ENCODE data around the gene GPR156.

GPR156 gene

GRCh38 chr3:120286465-120286864 is 1.4 kb upstream of the GPR156 start:
- H3K4me1 Mint-ChIP-seq, result no peaks in the 10 kb centered on the region
- H3K36me3 Mint-ChIP-seq, result no peaks in the 10 kb centered on the region
- H3K9me3 Mint-ChIP-seq, result no peaks in the 10 kb centered on the region
- H3K27ac Mint-ChIP-seq, result no peak overlapping the region
- peaks cover 57% of the 10 kb centered on the region for H3K27me3 Mint-ChIP-seq
- ATAC-seq, result no peak
- H3K4me3 Mint-ChIP-seq, result no peak overlapping the region

GRCh38 chr3:120285508-120285841 is 453 bp upstream of the GPR156 start:
- H3K4me3 Mint-ChIP-seq, result no peak overlapping the region
- H3K27me3 Mint-ChIP-seq, result peaks cover 57% of the 10 kb centered on the region
- H3K4me1 Mint-ChIP-seq, result no peaks in the 10 kb centered on the region
- no peak for ATAC-seq
- H3K27ac Mint-ChIP-seq, result no peak overlapping the region
- H3K36me3 Mint-ChIP-seq, result no peaks in the 10 kb centered on the region
- H3K9me3 Mint-ChIP-seq, result no peaks in the 10 kb centered on the region

GRCh38 chr3:120281261-120281660 is 3.8 kb downstream of the GPR156 start:
- Mint-ChIP-seq H3K27ac (no peak overlapping the region), H3K4me3 (no peak overlapping the region), H3K27me3 (peaks cover 49% of the 10 kb centered on the region), H3K4me1 (no peaks in the 10 kb centered on the region), H3K36me3 (no peaks in the 10 kb centered on the region), H3K9me3 (no peaks in the 10 kb centered on the region)
- ATAC-seq, result no peak

DNA sequence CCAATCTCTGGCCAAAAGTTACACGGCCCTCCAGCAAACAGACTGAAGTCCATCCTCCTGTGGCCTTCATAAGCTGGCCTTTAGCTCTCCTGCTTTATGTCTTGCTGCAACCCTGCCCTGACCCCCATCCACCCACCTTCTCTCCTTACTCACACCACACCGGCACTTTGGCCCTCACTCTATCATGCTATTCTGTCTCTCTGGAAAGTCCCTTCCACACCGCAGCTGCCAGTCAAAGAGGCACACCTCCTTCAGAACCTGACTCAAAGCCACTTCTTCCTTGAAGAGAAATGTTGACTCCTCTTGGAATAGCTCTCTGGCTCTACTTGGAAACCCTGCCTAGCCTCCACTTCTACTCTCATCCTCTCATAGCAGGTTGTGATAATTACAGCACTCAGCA is 4.5 kb downstream of the GPR156 start:
- Mint-ChIP-seq H3K4me3 (no peak overlapping the region), H3K27ac (no peak overlapping the region), H3K9me3 (no peaks in the 10 kb centered on the region), H3K4me1 (no peaks in the 10 kb centered on the region), H3K27me3 (peaks cover 49% of the 10 kb centered on the region), H3K36me3 (no peaks in the 10 kb centered on the region)
- no peak for ATAC-seq

GRCh38 chr3:120280026-120280425 is 5.0 kb downstream of the GPR156 start:
- no peaks in the 10 kb centered on the region for H3K4me1 Mint-ChIP-seq
- no peak overlapping the region for H3K27ac Mint-ChIP-seq
- no peaks in the 10 kb centered on the region for H3K9me3 Mint-ChIP-seq
- peaks cover 50% of the 10 kb centered on the region for H3K27me3 Mint-ChIP-seq
- no peak for ATAC-seq
- no peak overlapping the region for H3K4me3 Mint-ChIP-seq
- no peaks in the 10 kb centered on the region for H3K36me3 Mint-ChIP-seq

DNA sequence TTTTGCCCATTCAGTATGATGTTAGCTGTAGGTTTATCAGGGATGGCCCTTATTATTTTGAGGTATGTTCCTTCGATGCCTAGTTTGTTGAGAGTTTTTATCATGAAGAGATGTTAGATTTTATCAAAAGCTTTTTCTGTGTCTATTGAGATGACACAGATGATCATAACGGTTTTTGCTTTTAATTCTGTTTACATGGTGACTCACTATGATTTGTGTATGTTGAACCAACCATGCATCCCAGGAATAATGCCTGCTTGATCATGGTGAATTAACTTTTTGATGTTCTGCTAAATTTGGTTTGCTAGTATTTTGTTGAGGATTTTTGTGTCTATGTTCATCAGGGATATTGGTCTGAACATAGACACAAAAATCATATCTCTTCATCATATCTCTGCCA is 8.3 kb downstream of the GPR156 start:
- Mint-ChIP-seq H3K27ac (no peak overlapping the region), H3K36me3 (no peaks in the 10 kb centered on the region), H3K4me1 (no peaks in the 10 kb centered on the region), H3K4me3 (no peak overlapping the region), H3K27me3 (peaks cover 37% of the 10 kb centered on the region), H3K9me3 (no peaks in the 10 kb centered on the region)
- ATAC-seq, result no peak

DNA sequence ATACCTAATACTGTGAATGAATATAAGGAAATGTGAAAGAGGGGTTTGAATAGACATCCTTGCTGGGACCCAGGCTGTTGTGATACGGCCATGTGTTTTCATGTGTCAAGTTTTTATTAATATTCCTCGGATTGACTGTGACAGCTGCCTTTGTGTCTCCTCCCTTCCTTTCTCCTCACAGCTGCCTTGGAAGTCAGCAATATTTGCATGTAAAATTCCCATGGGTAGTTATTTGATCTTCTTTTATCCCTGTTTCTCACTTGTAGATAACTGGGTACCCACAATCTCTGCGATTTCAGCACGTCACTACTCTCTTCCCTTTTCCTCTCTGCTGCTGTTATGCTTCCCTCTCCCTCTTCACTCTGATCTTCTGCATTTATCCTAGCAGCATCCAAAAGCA is 9.4 kb downstream of the GPR156 start:
- no peak for ATAC-seq
- no peaks in the 10 kb centered on the region for H3K4me1 Mint-ChIP-seq
- no peaks in the 10 kb centered on the region for H3K9me3 Mint-ChIP-seq
- no peak overlapping the region for H3K27ac Mint-ChIP-seq
- H3K27me3 Mint-ChIP-seq, result peaks cover 37% of the 10 kb centered on the region
- no peaks in the 10 kb centered on the region for H3K36me3 Mint-ChIP-seq
- H3K4me3 Mint-ChIP-seq, result no peak overlapping the region

- Mint-ChIP-seq H3K36me3 (no peaks in the 10 kb centered on the region), H3K27me3 (peaks cover 37% of the 10 kb centered on the region), H3K4me1 (no peaks in the 10 kb centered on the region), H3K9me3 (no peaks in the 10 kb centered on the region), H3K27ac (no peak overlapping the region), H3K4me3 (no peak overlapping the region)
- no peak for ATAC-seq
These were observed 10.3 kb downstream of the GPR156 start for GRCh38 chr3:120274739-120275167.

GRCh38 chr3:120272286-120272685 is 12.7 kb downstream of the GPR156 start:
- H3K4me1 Mint-ChIP-seq, result no peaks in the 10 kb centered on the region
- H3K27me3 Mint-ChIP-seq, result peaks cover 30% of the 10 kb centered on the region
- H3K4me3 Mint-ChIP-seq, result no peak overlapping the region
- no peaks in the 10 kb centered on the region for H3K9me3 Mint-ChIP-seq
- no peak overlapping the region for H3K27ac Mint-ChIP-seq
- no peak for ATAC-seq
- no peaks in the 10 kb centered on the region for H3K36me3 Mint-ChIP-seq

DNA sequence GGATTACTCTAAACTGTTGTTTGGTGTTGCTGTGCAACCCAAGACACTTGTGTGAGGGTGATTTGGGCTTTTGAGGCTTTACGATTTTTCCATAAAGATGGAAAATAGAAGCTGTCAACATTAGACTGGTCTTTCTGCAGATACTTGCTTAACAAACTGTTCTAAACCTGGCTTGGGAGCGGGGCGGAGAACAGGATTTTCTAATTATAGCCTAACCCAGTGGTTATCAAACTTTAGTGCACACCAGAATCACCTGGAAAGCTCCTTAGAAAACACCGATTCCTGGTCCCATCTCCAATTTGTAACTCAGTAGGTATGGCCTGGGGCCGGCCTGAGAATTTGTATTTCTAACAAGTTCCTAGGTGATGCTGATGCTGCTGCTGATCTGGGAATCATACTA is 19.0 kb downstream of the GPR156 start:
- ATAC-seq, result no peak
- H3K4me1 Mint-ChIP-seq, result no peaks in the 10 kb centered on the region
- H3K9me3 Mint-ChIP-seq, result no peaks in the 10 kb centered on the region
- no peak overlapping the region for H3K4me3 Mint-ChIP-seq
- no peak overlapping the region for H3K27ac Mint-ChIP-seq
- peaks cover 11% of the 10 kb centered on the region for H3K27me3 Mint-ChIP-seq
- no peaks in the 10 kb centered on the region for H3K36me3 Mint-ChIP-seq

DNA sequence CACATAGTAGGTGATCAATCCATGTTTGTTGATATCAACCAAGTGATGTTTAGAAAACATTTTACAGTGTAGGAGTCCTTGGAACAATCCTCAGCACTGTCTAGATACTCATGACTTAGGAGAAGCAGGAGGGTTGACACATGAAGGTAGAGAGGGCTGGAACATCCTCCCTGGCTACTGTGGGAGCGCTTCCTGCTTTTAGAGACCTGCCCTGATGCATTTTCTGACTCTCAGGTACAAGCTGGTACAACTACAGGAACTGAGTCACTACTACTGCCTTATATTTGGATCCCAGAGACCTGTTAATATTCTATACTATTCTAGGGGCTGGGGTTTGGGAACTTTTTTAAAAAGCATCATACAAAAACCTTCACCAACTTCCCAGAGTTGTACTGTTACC is 20.1 kb downstream of the GPR156 start:
- no peak for ATAC-seq
- no peaks in the 10 kb centered on the region for H3K9me3 Mint-ChIP-seq
- no peaks in the 10 kb centered on the region for H3K36me3 Mint-ChIP-seq
- H3K4me1 Mint-ChIP-seq, result no peaks in the 10 kb centered on the region
- no peak overlapping the region for H3K27ac Mint-ChIP-seq
- peaks cover 11% of the 10 kb centered on the region for H3K27me3 Mint-ChIP-seq
- no peak overlapping the region for H3K4me3 Mint-ChIP-seq

GRCh38 chr3:120263792-120264191 is 21.2 kb downstream of the GPR156 start:
- Mint-ChIP-seq H3K4me1 (no peaks in the 10 kb centered on the region), H3K9me3 (no peaks in the 10 kb centered on the region), H3K36me3 (no peaks in the 10 kb centered on the region), H3K27ac (no peak overlapping the region), H3K4me3 (no peak overlapping the region), H3K27me3 (peaks cover 11% of the 10 kb centered on the region)
- ATAC-seq, result no peak

- Mint-ChIP-seq H3K27me3 (peaks cover 11% of the 10 kb centered on the region), H3K36me3 (no peaks in the 10 kb centered on the region), H3K4me3 (no peak overlapping the region), H3K27ac (no peak overlapping the region), H3K9me3 (peaks cover 19% of the 10 kb centered on the region), H3K4me1 (no peaks in the 10 kb centered on the region)
- no peak for ATAC-seq
These were observed 27.0 kb downstream of the GPR156 start for GRCh38 chr3:120258009-120258408.

- H3K4me3 Mint-ChIP-seq, result no peak overlapping the region
- peaks cover 33% of the 10 kb centered on the region for H3K27me3 Mint-ChIP-seq
- H3K4me1 Mint-ChIP-seq, result no peaks in the 10 kb centered on the region
- ATAC-seq, result no peak
- H3K9me3 Mint-ChIP-seq, result no peaks in the 10 kb centered on the region
- H3K27ac Mint-ChIP-seq, result no peak overlapping the region
- H3K36me3 Mint-ChIP-seq, result no peaks in the 10 kb centered on the region
These were observed 39.6 kb downstream of the GPR156 start for GRCh38 chr3:120245386-120245785.

DNA sequence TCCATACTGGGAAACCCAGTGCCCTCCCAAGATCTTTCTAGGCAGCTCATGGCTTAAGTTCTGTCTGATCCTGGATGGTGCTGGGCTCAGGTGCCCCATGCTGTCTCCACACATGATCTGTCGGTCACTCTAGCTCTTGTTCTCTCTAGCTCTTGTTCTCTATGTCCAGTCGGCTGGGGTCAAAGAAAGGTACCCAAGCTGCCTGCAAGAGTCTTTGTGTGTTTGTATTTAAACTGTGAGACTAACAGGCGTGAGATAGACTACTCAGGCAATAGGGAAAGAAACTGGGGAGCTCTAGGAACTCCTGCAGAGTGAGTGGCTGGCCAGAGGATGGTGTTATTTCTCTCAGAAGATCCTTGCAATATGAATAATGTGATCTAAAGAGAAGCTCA is 40.2 kb downstream of the GPR156 start:
- Mint-ChIP-seq H3K36me3 (no peaks in the 10 kb centered on the region), H3K4me3 (no peak overlapping the region), H3K27me3 (peaks cover 36% of the 10 kb centered on the region), H3K27ac (no peak overlapping the region), H3K9me3 (no peaks in the 10 kb centered on the region), H3K4me1 (no peaks in the 10 kb centered on the region)
- no peak for ATAC-seq

DNA sequence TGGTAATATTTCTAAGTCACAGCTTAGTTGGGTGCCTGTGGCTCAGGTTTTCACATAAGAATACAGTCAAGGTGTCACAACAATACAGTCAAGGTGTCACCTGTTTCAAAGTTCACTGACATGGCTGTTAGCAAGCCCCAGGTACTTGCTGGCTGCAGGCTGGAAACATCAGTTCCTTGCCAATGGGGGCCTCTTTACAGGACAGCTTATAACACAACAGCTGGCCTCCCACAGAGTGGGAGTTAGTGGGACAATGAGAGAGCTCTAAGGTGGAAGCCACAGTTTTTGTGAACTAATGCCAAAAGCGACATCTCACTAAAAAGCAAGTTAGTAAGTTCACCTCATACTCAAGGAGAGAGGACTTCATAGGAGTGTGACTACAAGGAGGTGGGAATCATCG is 45.4 kb downstream of the GPR156 start:
- Mint-ChIP-seq H3K36me3 (no peaks in the 10 kb centered on the region), H3K4me3 (no peak overlapping the region), H3K27me3 (peaks cover 73% of the 10 kb centered on the region), H3K9me3 (no peaks in the 10 kb centered on the region), H3K27ac (no peak overlapping the region), H3K4me1 (no peaks in the 10 kb centered on the region)
- no peak for ATAC-seq

DNA sequence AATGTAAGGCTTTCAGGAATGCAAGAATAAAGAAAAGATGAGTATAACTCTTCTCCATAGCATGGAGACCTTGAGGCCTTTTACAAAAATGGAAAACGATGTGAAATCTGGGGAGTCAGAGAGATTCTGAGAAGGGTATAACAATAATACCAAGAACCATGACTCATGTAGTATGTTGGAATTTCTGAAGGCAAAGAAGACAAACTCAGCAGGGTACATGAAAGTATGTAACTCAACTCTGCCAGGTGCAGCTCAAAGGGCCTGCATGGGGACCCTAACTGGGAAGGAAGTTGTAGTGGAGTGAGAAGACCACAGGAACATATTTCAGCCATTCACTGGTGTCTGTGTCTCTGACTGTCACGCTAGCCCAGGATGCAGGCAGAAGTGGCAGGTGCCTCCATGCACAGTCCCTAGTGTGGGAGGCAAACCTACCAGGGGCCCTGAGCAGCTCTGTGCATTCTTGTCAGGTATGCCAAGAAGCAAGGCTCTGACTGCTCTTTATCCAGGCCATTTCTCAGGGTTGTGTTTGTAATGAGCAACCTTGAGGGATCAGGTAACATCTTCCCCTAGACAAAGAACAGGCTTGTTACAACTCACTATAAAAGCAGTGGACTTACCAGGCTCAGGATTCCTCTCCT is 57.2 kb downstream of the GPR156 start:
- no peaks in the 10 kb centered on the region for H3K36me3 Mint-ChIP-seq
- H3K4me3 Mint-ChIP-seq, result no peak overlapping the region
- no peaks in the 10 kb centered on the region for H3K9me3 Mint-ChIP-seq
- H3K4me1 Mint-ChIP-seq, result no peaks in the 10 kb centered on the region
- no peak for ATAC-seq
- no peak overlapping the region for H3K27ac Mint-ChIP-seq
- peaks cover 15% of the 10 kb centered on the region for H3K27me3 Mint-ChIP-seq
